SH-SY5Y (cell line): Measurements from ENCODE around the gene CD2BP2.
A peak's percentile ranks its signal among the peaks of the same experiment; 100 is the strongest.

Experiments
- GATA2 ChIP-seq: IDR thresholded peaks from 2 replicates; pipeline ENCODE4 v1.6.1; 2011; ENCODE audit warnings: mild to moderate bottlenecking, low read depth, low read length
- GATA3 ChIP-seq: IDR thresholded peaks from 2 replicates; pipeline ENCODE4 v1.6.1; 2011; ENCODE audit warnings: low read depth, mild to moderate bottlenecking, low read length, moderate library complexity

The CD2BP2 gene

GRCh38 chr16:30355144-30355953 is at the start of gene CD2BP2:
CD2BP2 (minus strand) TSS chr16:30355308; CDS start chr16:30354681, 627 bp downstream.
- TF ChIP-seq GATA3 (no peak), GATA2 (peak; percentile 47)

- TF ChIP-seq GATA2 (no peak), GATA3 (no peak)
Observed at GRCh38 chr16:30401768-30402425, 46.8 kb upstream of the CD2BP2 start.

GRCh38 chr16:30399435-30400186 is 44.5 kb upstream of the CD2BP2 start:
- TF ChIP-seq GATA3 (no peak), GATA2 (no peak)

GRCh38 chr16:30398661-30399434 is 43.7 kb upstream of the CD2BP2 start:
- TF ChIP-seq GATA2, result no peak
- TF ChIP-seq GATA3, result no peak

GRCh38 chr16:30397776-30398660 is 42.9 kb upstream of the CD2BP2 start:
- TF ChIP-seq GATA2, result no peak
- no peak for TF ChIP-seq GATA3

- no peak for TF ChIP-seq GATA2
- TF ChIP-seq GATA3, result no peak
Observed at GRCh38 chr16:30397056-30397455, 41.9 kb upstream of the CD2BP2 start.

GRCh38 chr16:30395992-30396585 is 41.0 kb upstream of the CD2BP2 start:
- TF ChIP-seq GATA2 (peak; percentile 80), GATA3 (no peak)

GRCh38 chr16:30395155-30395991 is 40.3 kb upstream of the CD2BP2 start, which contains the start of gene ZNF48:
ZNF48 (plus strand) TSS chr16:30395420; CDS start chr16:30395795, 375 bp downstream.
- TF ChIP-seq GATA3 (no peak), GATA2 (no peak)

GRCh38 chr16:30394592-30395154 is 39.6 kb upstream of the CD2BP2 start:
- no peak for TF ChIP-seq GATA3
- no peak for TF ChIP-seq GATA2

GRCh38 chr16:30383521-30383920 is 28.4 kb upstream of the CD2BP2 start:
- TF ChIP-seq GATA3 (no peak), GATA2 (no peak)

GRCh38 chr16:30382111-30382881 is 27.2 kb upstream of the CD2BP2 start, which contains the start of gene SEPTIN1:
SEPTIN1 (minus strand) TSS chr16:30382561; CDS start chr16:30382542, 19 bp downstream.
- TF ChIP-seq GATA2, result no peak
- no peak for TF ChIP-seq GATA3
